Calu3 (cell line): ENCODE data around the gene SLAIN1. TPM values are rescaled to one million over a fixed set of nuclear protein-coding genes. Genes with fewer than 3 reads are reported as not detected.

ENCODE experiments used
- BruUV-seq: library from RNA; stranded (reverse); fragments of 400-500 nt; replicated peaks from 2 replicates; lab custom pipeline; 2021; lab: Mats Ljungman, UMichigan
- CTCF ChIA-PET: fragments of 300-600 bp; sonication (Branson Sonifier 250); formaldehyde crosslinking; loops from one replicate; lab custom pipeline; 2022; ENCODE audit warnings: antibody characterized with exemption; lab: Charles Lee
- DNase-seq: peaks from one replicate; pipeline ENCODE4 v3.0.0; 2022
- H3K27ac Mint-ChIP-seq: one replicate; pipeline ENCODE4 v1.8.0; 2022; ENCODE audit warnings: mixed read lengths; ENCODE audit not compliant: unreplicated experiment
- H3K27me3 Mint-ChIP-seq: one replicate; pipeline ENCODE4 v1.8.0; 2022; ENCODE audit warnings: mixed read lengths; ENCODE audit not compliant: unreplicated experiment
- H3K36me3 Mint-ChIP-seq: one replicate; pipeline ENCODE4 v1.8.0; 2022; ENCODE audit warnings: mild to moderate bottlenecking, moderate library complexity, mixed read lengths; ENCODE audit not compliant: insufficient read depth, unreplicated experiment
- H3K4me1 Mint-ChIP-seq: one replicate; pipeline ENCODE4 v1.8.0; 2022; ENCODE audit warnings: mild to moderate bottlenecking, low read depth, mixed read lengths; ENCODE audit not compliant: unreplicated experiment
- H3K4me3 Mint-ChIP-seq: one replicate; pipeline ENCODE4 v1.8.0; 2022; ENCODE audit warnings: mild to moderate bottlenecking, low read depth, moderate library complexity, mixed read lengths; ENCODE audit not compliant: unreplicated experiment
- H3K9me3 Mint-ChIP-seq: one replicate; pipeline ENCODE4 v1.8.0; 2022; ENCODE audit warnings: low read depth, mixed read lengths; ENCODE audit not compliant: unreplicated experiment
- intact Hi-C: fragments of 100-400 bp; cut with micrococcal nuclease; formaldehyde crosslinking; loops from one replicate; pipeline ENCODE4 v1.10.0; 2022; ENCODE audit not compliant: unreplicated experiment
- total RNA-seq: library from RNA; stranded (reverse); gene quantifications from 2 replicates; pipeline ENCODE4 v1.2.3, GENCODE V29; 2022
- TF ChIP-seq, protein P1 (sequence below): fragments of 200-600 bp; IDR thresholded peaks from one replicate; pipeline ENCODE4 v1.8.0; 2022; ENCODE audit warnings: antibody characterized with exemption; ENCODE audit not compliant: unreplicated experiment

SLAIN1 gene
- total RNA-seq, 1 experiment from 2014 or later: 4.1 TPM

DNA sequence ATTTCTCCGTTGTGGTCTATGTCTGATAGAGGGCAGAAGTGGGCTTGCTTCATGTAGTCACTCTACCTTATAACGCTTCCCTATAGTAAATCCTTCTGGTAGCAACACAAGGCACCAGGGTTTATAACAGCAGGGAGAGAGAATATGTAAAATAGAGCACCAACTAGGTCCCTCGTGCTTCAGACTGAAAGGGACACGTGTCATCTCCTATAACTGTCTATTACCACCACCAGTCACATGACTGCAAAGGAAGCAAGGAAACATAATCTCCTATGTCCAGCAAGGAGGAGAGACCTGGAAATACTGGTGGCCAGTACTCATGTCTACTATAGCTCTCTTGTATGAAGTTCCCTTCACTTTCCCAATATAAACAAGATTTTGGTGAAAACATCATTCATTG, 79.2 kb downstream of the SLAIN1 start:
- CTCF ChIA-PET: no interaction called here
- H3K27ac Mint-ChIP-seq: no peak overlapping the region
- no peaks in the 10 kb centered on the region for H3K36me3 Mint-ChIP-seq
- TF ChIP-seq, protein P1, sequence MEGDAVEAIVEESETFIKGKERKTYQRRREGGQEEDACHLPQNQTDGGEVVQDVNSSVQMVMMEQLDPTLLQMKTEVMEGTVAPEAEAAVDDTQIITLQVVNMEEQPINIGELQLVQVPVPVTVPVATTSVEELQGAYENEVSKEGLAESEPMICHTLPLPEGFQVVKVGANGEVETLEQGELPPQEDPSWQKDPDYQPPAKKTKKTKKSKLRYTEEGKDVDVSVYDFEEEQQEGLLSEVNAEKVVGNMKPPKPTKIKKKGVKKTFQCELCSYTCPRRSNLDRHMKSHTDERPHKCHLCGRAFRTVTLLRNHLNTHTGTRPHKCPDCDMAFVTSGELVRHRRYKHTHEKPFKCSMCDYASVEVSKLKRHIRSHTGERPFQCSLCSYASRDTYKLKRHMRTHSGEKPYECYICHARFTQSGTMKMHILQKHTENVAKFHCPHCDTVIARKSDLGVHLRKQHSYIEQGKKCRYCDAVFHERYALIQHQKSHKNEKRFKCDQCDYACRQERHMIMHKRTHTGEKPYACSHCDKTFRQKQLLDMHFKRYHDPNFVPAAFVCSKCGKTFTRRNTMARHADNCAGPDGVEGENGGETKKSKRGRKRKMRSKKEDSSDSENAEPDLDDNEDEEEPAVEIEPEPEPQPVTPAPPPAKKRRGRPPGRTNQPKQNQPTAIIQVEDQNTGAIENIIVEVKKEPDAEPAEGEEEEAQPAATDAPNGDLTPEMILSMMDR: no peak
- intact Hi-C loops: loop anchor here (5.0 kb wide), 1 partner anchor 36 kb away; no protein-coding TSS in a partner anchor
- no peak for DNase-seq
- no peaks in the 10 kb centered on the region for H3K27me3 Mint-ChIP-seq
- H3K4me1 Mint-ChIP-seq: no peaks in the 10 kb centered on the region
- BruUV-seq: no TSS peak
- H3K9me3 Mint-ChIP-seq: no peaks in the 10 kb centered on the region
- H3K4me3 Mint-ChIP-seq: no peak overlapping the region

DNA sequence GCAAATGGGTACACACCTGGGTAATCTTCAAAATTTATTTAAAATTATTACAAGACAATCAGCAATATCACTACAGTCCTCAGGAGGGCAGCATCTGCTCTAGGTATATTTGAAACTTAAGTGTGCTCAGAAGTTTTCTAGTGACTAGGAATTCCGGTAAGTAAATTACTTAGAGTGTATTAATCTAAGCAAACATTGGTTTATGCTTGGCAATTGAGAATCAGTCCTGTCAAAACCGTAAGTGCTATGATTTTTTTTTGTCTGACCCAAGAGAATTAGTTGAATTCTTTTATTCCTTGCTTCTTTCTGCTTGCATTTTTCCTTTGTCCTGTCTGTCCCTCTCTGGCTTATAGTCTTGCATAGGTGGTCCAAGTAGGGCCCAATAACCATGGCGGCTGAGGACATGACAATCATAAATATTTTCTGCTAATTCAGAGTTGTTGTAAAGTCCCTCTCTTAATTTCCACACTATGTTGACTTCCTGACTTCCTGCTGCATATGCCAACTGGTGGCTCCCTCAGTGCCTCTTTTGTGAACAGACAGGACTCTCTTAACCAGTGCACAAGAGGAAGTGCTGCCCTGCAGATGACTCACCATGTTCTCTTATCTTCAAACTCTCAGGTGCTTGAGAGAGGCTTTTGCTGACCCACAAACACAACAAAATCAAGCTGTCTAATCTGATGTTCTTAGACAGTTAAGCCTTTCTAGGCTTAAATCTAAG, 82.2 kb downstream of the SLAIN1 start:
- intact Hi-C loops: loop anchor here (1.0 to 5.0 kb wide), 2 partner anchors 33 to 342 kb away; no protein-coding TSS in a partner anchor
- Mint-ChIP-seq H3K9me3 (no peaks in the 10 kb centered on the region), H3K27me3 (no peaks in the 10 kb centered on the region), H3K36me3 (no peaks in the 10 kb centered on the region), H3K4me1 (no peaks in the 10 kb centered on the region), H3K27ac (peak overlapping the region; percentile 68), H3K4me3 (peak overlapping the region; percentile 28)
- TF ChIP-seq, protein P1: no peak
- BruUV-seq: no TSS peak
- peak; percentile 17 for DNase-seq
- CTCF ChIA-PET: no interaction called here

DNA sequence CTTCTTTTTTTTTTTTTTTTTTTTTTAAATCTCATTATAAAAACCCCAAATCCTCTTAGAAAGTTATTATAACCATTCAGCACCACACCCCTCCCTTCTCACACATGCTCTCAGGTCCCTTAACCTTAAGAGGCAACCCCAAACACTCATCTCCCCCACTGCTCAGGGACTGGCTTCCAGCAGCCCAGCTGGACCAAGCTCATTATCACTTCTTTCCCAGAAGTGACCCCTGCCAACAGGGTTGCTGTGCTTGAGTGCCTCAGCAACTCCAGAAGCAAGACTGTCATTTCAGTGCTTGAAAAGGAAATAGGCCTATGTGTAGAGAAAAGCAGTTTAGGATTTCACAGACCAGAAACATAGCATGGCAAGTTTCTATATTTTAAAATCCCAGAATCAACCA, 84.3 kb downstream of the SLAIN1 start:
- CTCF ChIA-PET: interaction anchor here (0.6 kb wide), 1 partner anchor 35 kb away, joined by 4 read pairs; no protein-coding TSS in a partner anchor
- Mint-ChIP-seq H3K36me3 (no peaks in the 10 kb centered on the region), H3K27me3 (no peaks in the 10 kb centered on the region), H3K4me3 (no peak overlapping the region), H3K9me3 (no peaks in the 10 kb centered on the region), H3K27ac (no peak overlapping the region), H3K4me1 (no peaks in the 10 kb centered on the region)
- no peak for DNase-seq
- TF ChIP-seq, protein P1: no peak
- intact Hi-C loops: no loop called here
- no TSS peak for BruUV-seq

DNA sequence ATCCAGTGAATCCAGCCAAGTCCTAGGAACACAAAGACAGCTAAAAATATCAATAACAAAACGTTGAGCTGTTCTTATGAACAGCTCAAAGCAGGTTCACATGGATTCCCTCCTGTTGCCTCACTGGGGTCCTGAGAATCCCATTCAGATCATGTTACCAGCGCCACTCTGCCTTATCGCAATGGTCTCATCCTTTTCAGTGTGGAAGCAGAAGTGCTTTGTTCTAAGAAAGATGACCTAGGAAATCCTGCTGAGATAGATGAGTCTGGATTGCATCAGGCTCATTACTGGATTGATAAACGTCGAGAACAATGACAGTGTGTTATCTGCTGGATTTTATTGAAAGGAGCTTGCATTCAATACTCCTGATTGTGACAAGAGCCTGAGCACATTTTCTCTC, 87.0 kb downstream of the SLAIN1 start:
- CTCF ChIA-PET: no interaction called here
- no peak overlapping the region for H3K4me3 Mint-ChIP-seq
- H3K27ac Mint-ChIP-seq: no peak overlapping the region
- BruUV-seq: no TSS peak
- H3K9me3 Mint-ChIP-seq: no peaks in the 10 kb centered on the region
- TF ChIP-seq, protein P1: no peak
- DNase-seq: no peak
- H3K27me3 Mint-ChIP-seq: no peaks in the 10 kb centered on the region
- H3K4me1 Mint-ChIP-seq: no peaks in the 10 kb centered on the region
- intact Hi-C loops: no loop called here
- H3K36me3 Mint-ChIP-seq: no peaks in the 10 kb centered on the region
